Hematopoietic multipotent progenitor cell treated with erythropoietin and hydrocortisone succinate and interleukin-3 and kit ligand, for 8 days (in vitro differentiated cells): ENCODE results near the gene CDK2AP2.

ENCODE experiments used
- DNase-seq: peaks from one replicate; pipeline ENCODE4 v3.0.0-alpha.2; 2015

Gene CDK2AP2

GRCh38 chr11:67503119-67504004, 4.6 kb downstream of the CDK2AP2 start:
- DNase-seq = no peak

GRCh38 chr11:67502328-67502979, 5.5 kb downstream of the CDK2AP2 start:
- no peak for DNase-seq

GRCh38 chr11:67501854-67502253, 6.1 kb downstream of the CDK2AP2 start:
- DNase-seq = no peak

GRCh38 chr11:67500831-67501715, 6.9 kb downstream of the CDK2AP2 start:
- no peak for DNase-seq

- DNase-seq = no peak
Observed at GRCh38 chr11:67500484-67500821, 7.5 kb downstream of the CDK2AP2 start.

GRCh38 chr11:67499808-67500483, 8.0 kb downstream of the CDK2AP2 start:
- DNase-seq = no peak

- DNase-seq = no peak
Observed at GRCh38 chr11:67498544-67498972, 9.4 kb downstream of the CDK2AP2 start.

GRCh38 chr11:67497656-67498291, 10.2 kb downstream of the CDK2AP2 start:
- DNase-seq = no peak

- no peak for DNase-seq
Observed at GRCh38 chr11:67496113-67496512, 11.8 kb downstream of the CDK2AP2 start.

- DNase-seq = no peak
Observed at GRCh38 chr11:67495234-67496005, 12.5 kb downstream of the CDK2AP2 start.

GRCh38 chr11:67494371-67495233, 13.4 kb downstream of the CDK2AP2 start:
- no peak for DNase-seq

- DNase-seq = no peak
Observed at GRCh38 chr11:67493548-67494370, 14.2 kb downstream of the CDK2AP2 start.

- DNase-seq = no peak
Observed at GRCh38 chr11:67492801-67493547, 15.0 kb downstream of the CDK2AP2 start.

GRCh38 chr11:67492069-67492727, 15.8 kb downstream of the CDK2AP2 start:
- DNase-seq = no peak

GRCh38 chr11:67491276-67492068, 16.5 kb downstream of the CDK2AP2 start:
- DNase-seq = no peak

GRCh38 chr11:67490727-67491065, 17.3 kb downstream of the CDK2AP2 start:
- DNase-seq = no peak
